CD14-positive monocyte (primary cell): ENCODE data around the gene DNAJC3. TPM values are rescaled to one million over a fixed set of nuclear protein-coding genes. Genes with fewer than 3 reads are reported as not detected.
"Not testable (repeated sequence)": the region's sequence is repeated elsewhere in the genome, so short reads cannot be mapped to it uniquely, and the experiment has no call there.

Source experiments
- DNase-seq, 3 donors: peaks; one replicate each; pipeline ENCODE4 v3.0.0-alpha.2; 2011 to 2022
- H2AFZ ChIP-seq: 2 replicates; pipeline ENCODE4 v1.6.0; 2012; ENCODE audit warnings: mild to moderate bottlenecking, low read depth, low read length, inconsistent platforms; ENCODE audit not compliant: insufficient read depth, poor library complexity, severe bottlenecking
- H3K27ac ChIP-seq, 2 donors: 1 replicate in 1 of 2; 2 replicates in 1 of 2; pipeline ENCODE4 v1.5.1; 2012 to 2013; ENCODE audit warnings: low read length in 2 of 2, control low read depth in 1 of 2, inconsistent platforms in 1 of 2, low read depth in 1 of 2, mild to moderate bottlenecking in 1 of 2
- H3K27me3 ChIP-seq, 2 donors: one replicate each; pipeline versions ENCODE4 v1.6.0 to v1.6.1; 2011 to 2013; ENCODE audit warnings: low read length in 2 of 2; ENCODE audit not compliant: control insufficient read depth in 2 of 2, insufficient read depth in 2 of 2
- H3K36me3 ChIP-seq, 2 donors: replicated peaks in 1 of 2; 1 replicate in 1 of 2; 2 replicates in 1 of 2; pipeline versions ENCODE4 v1.5.1 to v1.6.1; 2012 to 2013; ENCODE audit warnings: low read length in 2 of 2, control low read depth in 1 of 2, inconsistent platforms in 1 of 2, mild to moderate bottlenecking in 1 of 2; ENCODE audit not compliant: insufficient read depth in 2 of 2, control insufficient read depth in 1 of 2
- H3K4me1 ChIP-seq, 2 donors: 1 replicate in 1 of 2; 2 replicates in 1 of 2; pipeline versions ENCODE4 v1.5.1 to v1.6.1; 2012 to 2013; ENCODE audit warnings: low read length in 2 of 2, control low read depth in 1 of 2, inconsistent platforms in 1 of 2, mild to moderate bottlenecking in 1 of 2, moderate library complexity in 1 of 2; ENCODE audit not compliant: insufficient read depth in 2 of 2, control insufficient read depth in 1 of 2
- H3K4me2 ChIP-seq: replicated peaks from 2 replicates; pipeline ENCODE3; 2012; ENCODE audit warnings: low read length, moderate library complexity, mild to moderate bottlenecking; ENCODE audit not compliant: poor library complexity, severe bottlenecking; ENCODE audit errors: extremely low read depth
- H3K4me3 ChIP-seq, 3 experiments: fragments of 200-600 bp in 1 of 3; sonication (generic) in 1 of 3; replicated peaks in 1 of 3; 1 replicate in 2 of 3; 2 replicates in 1 of 3; pipeline ENCODE4 v1.5.1; 2011 to 2013; ENCODE audit warnings: low read length in 3 of 3, mild to moderate bottlenecking in 3 of 3, control low read depth in 2 of 3, low read depth in 2 of 3, inconsistent platforms in 1 of 3, moderate library complexity in 1 of 3
- H3K79me2 ChIP-seq: 2 replicates; pipeline ENCODE4 v1.6.0; 2012; ENCODE audit warnings: mild to moderate bottlenecking, control low read depth, inconsistent platforms, low read length, moderate library complexity; ENCODE audit not compliant: insufficient read depth
- H3K9ac ChIP-seq: 2 replicates; pipeline ENCODE4 v1.6.0; 2017; ENCODE audit warnings: low read length, mild to moderate bottlenecking; ENCODE audit not compliant: insufficient read depth, poor library complexity, severe bottlenecking
- H3K9me3 ChIP-seq, 2 donors: replicated peaks in 1 of 2; 1 replicate in 1 of 2; 2 replicates in 1 of 2; pipeline versions ENCODE4 v1.5.1 to v1.6.1; 2012 to 2013; ENCODE audit warnings: low read length in 2 of 2, control low read depth in 1 of 2; ENCODE audit not compliant: control insufficient read depth in 1 of 2, insufficient read depth in 1 of 2
- H4K20me1 ChIP-seq: 2 replicates; pipeline ENCODE4 v1.6.0; 2012; ENCODE audit warnings: mild to moderate bottlenecking, low read length, control low read depth, moderate library complexity; ENCODE audit not compliant: insufficient read depth
- H3K27ac Mint-ChIP-seq, 7 donors: one replicate each; pipeline ENCODE4 v1.8.0; 2020; ENCODE audit warnings: mild to moderate bottlenecking in 7 of 7, mixed read lengths in 7 of 7, moderate library complexity in 6 of 7, inconsistent platforms in 2 of 7
- H3K27me3 Mint-ChIP-seq, 3 donors: one replicate each; pipeline ENCODE4 v1.8.0; 2021 to 2022; ENCODE audit warnings: low read depth in 3 of 3, mild to moderate bottlenecking in 3 of 3, mixed read lengths in 3 of 3, moderate library complexity in 3 of 3, inconsistent platforms in 1 of 3
- H3K36me3 Mint-ChIP-seq, 2 donors: one replicate each; pipeline ENCODE4 v1.8.0; 2020; ENCODE audit warnings: mixed read lengths in 2 of 2, inconsistent platforms in 1 of 2, mild to moderate bottlenecking in 1 of 2
- H3K4me1 Mint-ChIP-seq: one replicate; pipeline ENCODE4 v1.8.0; 2020; ENCODE audit warnings: mild to moderate bottlenecking, mixed read lengths
- H3K4me3 Mint-ChIP-seq, 2 donors: one replicate each; pipeline ENCODE4 v1.8.0; 2020; ENCODE audit warnings: mild to moderate bottlenecking in 2 of 2, mixed read lengths in 2 of 2, moderate library complexity in 1 of 2
- H3K9me3 Mint-ChIP-seq, 7 donors: one replicate each; pipeline ENCODE4 v1.8.0; 2020 to 2022; ENCODE audit warnings: mixed read lengths in 7 of 7, mild to moderate bottlenecking in 6 of 7, moderate library complexity in 6 of 7, inconsistent platforms in 2 of 7
- CTCF ChIP-seq: fragments of 200-600 bp; IDR thresholded peaks from one replicate; pipeline ENCODE4 v1.8.0; 2022; ENCODE audit warnings: antibody characterized with exemption, mild to moderate bottlenecking
- intact Hi-C, 2 donors: fragments of 100-400 bp; cut with micrococcal nuclease; formaldehyde crosslinking; loops; one replicate each; pipeline versions ENCODE4 v1.15.0 to v1.15.1; 2023
- polyA plus RNA-seq, 3 donors: library from polyadenylated mRNA; depleted of rRNA in 1 of 3; unstranded in 2 of 3; stranded (reverse) in 1 of 3; fragments of 300-500 nt in 2 of 3; fragments of >200 nt in 1 of 3; fragmentation: Illumina TruSeq in 2 of 3; gene quantifications; 1 replicate in 2 of 3; 2 replicates in 1 of 3; pipeline ENCODE4 v1.2.3, GENCODE V29; 2012 to 2021

The DNAJC3 gene
- polyA plus RNA-seq, 3 donors, result 11.1 to 27.6 (median 22.3) TPM

DNA sequence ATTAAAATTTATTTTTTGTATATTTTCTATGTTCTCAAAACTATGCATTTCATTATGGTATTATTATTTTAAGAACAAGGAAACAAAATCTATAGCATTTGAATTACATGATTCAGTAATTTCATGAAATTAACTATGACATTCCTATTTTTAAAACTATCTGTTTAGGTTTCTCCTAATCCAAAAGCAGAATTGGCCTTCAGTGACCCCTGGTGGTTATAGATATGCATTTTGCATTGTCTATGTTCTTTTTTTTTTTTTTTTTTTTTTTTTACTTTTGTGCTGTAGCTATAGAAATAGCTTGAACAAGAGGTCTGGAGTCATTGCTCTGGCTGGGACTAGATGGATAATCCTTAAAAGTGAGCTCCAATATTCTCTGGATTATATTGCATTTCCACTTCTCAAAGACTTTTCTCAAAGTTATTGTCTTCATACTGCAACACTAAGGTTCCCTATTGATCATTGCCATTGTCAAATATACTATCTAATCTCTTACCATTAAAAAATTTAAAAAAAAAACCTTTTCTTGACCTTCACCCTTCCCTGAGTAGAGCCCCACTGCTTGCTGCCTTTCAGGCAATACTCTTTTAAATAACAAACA lies 15.9 kb upstream of the DNAJC3 start:
- intact Hi-C loops, result loop anchor here in 1 of 2 donors (10.0 kb wide), 1 partner anchor 126 kb away; no protein-coding TSS in a partner anchor
- peak; percentile 29 to 65 (median 45) for DNase-seq
- Histone ChIP-seq H4K20me1 (no peaks in the 10 kb centered on the region), H3K27ac (no peak overlapping the region), H3K36me3 (no peaks in the 10 kb centered on the region), H3K4me1 (no peaks in the 10 kb centered on the region), H3K9me3 (peaks cover 2 to 13% of the 10 kb centered on the region in 2 donors), H3K27me3 (no peaks in the 10 kb centered on the region), H3K9ac (no peak overlapping the region), H3K4me3 (no peak overlapping the region), H3K79me2 (no peaks in the 10 kb centered on the region), H3K4me2 (no peak overlapping the region), H2AFZ (no peak overlapping the region)
- H3K36me3 Mint-ChIP-seq, result no peaks in the 10 kb centered on the region
- peak; percentile 85 for TF ChIP-seq CTCF
- H3K27ac Mint-ChIP-seq, result no peak overlapping the region
- H3K27me3 Mint-ChIP-seq, result peaks cover 0 to 3% (median 1%) of the 10 kb centered on the region in 3 donors
- H3K4me3 Mint-ChIP-seq, result no peak overlapping the region
- no peaks in the 10 kb centered on the region for H3K4me1 Mint-ChIP-seq
- H3K9me3 Mint-ChIP-seq, result peaks cover 5 to 27% (median 18%) of the 10 kb centered on the region in 7 donors

DNA sequence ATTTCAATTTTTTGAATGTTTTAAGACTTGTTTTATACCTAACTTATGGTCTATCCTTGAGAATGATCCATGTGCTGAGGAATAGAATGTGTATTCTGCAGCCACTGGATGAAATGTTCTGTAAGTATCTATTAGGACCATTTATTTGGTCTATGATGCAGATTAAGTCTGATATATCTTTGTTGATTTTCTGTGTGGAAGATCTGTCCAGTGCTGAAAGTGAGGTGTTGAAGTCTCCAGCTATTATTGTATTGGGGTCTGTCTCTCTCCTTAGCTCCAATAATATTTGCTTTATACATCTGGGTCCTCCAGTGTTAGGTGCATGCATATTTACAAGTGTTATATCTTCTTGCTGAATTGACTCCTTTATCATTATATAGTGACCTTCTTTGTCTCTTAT lies 9.7 kb upstream of the DNAJC3 start:
- not testable (repeated sequence) for DNase-seq, H3K27me3 Mint-ChIP-seq
- peaks cover 42 to 78% (median 65%) of the 10 kb centered on the region in 7 donors for H3K9me3 Mint-ChIP-seq

More for the DNA sequence above, 9.7 kb upstream of the DNAJC3 start:
- not testable (repeated sequence) for H3K4me1 Mint-ChIP-seq, H3K27ac Mint-ChIP-seq, H2AFZ ChIP-seq, H4K20me1 ChIP-seq, H3K27ac ChIP-seq, H3K27me3 ChIP-seq, H3K36me3 ChIP-seq, H3K4me3 ChIP-seq, H3K4me2 ChIP-seq, H3K4me3 Mint-ChIP-seq, H3K4me1 ChIP-seq, H3K9ac ChIP-seq, H3K79me2 ChIP-seq
- peaks cover 3 to 10% of the 10 kb centered on the region in 2 donors for H3K36me3 Mint-ChIP-seq
- H3K9me3 ChIP-seq, result peaks cover 31 to 62% of the 10 kb centered on the region in 2 donors
- intact Hi-C loops, result loop anchor here in 1 of 2 donors (10.0 kb wide), 1 partner anchor 132 kb away; no protein-coding TSS in a partner anchor
